HCT116 (cell line): Measurements from ENCODE around the gene VAV2. TPM values are rescaled to one million over a fixed set of nuclear protein-coding genes. Genes with fewer than 3 reads are reported as not detected.

Experiments
- ATAC-seq: fragments of 200-7000 bp; cut with Tn5 transposase; 2 replicates; pipeline ENCODE4 v1.9.1; 2020; ENCODE audit warnings: mild to moderate bottlenecking, moderate library complexity
- BruUV-seq: library from RNA; stranded (reverse); fragments of 400-500 nt; replicated peaks from 2 replicates; lab custom pipeline; 2021; lab: Mats Ljungman, UMichigan
- CTCF ChIA-PET: fragments of 300-600 bp; sonication (Branson Sonifier 250); formaldehyde crosslinking; loops from one replicate; lab custom pipeline; 2021; ENCODE audit warnings: antibody characterized with exemption; lab: Charles Lee
- POLR2A ChIA-PET: fragments of 300-600, 350-600 bp; sonication (Branson Sonifier 250); formaldehyde crosslinking; loops from one replicate; lab custom pipeline; 2021; ENCODE audit warnings: antibody characterized with exemption; lab: Charles Lee
- RAD21 ChIA-PET, 2 experiments: fragments of 300-600 bp; sonication (Branson Sonifier 250); formaldehyde crosslinking; loops; one replicate each; lab custom pipeline; 2023; ENCODE audit warnings: low total read pairs in 2 of 2; ENCODE audit not compliant: uncharacterized antibody in 2 of 2, unreplicated experiment in 2 of 2, low non-redundant PET in 1 of 2; lab: Charles Lee
- DNase-seq: peaks from one replicate; pipeline ENCODE4 v3.0.0-alpha.2; 2010; ENCODE audit warnings: low read depth, low spot score
- H2AFZ ChIP-seq: fragments of 200-600 bp; shearing (Covaris generic), sonication (generic); 2 replicates; pipeline ENCODE4 v1.6.1; 2017; ENCODE audit warnings: low read depth, mixed run types, mixed read lengths, antibody characterized with exemption, low read length; ENCODE audit not compliant: poor library complexity, severe bottlenecking
- H3K27ac ChIP-seq: 2 replicates; pipeline ENCODE4 v1.5.1; 2012; ENCODE audit warnings: low read depth, low read length
- H3K27me3 ChIP-seq: fragments of 200-600 bp; sonication (generic); 2 replicates; pipeline ENCODE4 v1.6.1; 2016; ENCODE audit warnings: mixed run types, low read length, mixed read lengths; ENCODE audit not compliant: insufficient read depth
- H3K36me3 ChIP-seq, 2 experiments: fragments of 200-500 bp in 1 of 2; fragments of 200-600 bp in 1 of 2; sonication (Bioruptor generic) in 1 of 2; sonication (generic) in 1 of 2; 2 replicates each; pipeline versions ENCODE4 v1.5.1 to v1.6.1; 2014 to 2016; ENCODE audit warnings: low read length in 2 of 2, inconsistent platforms in 1 of 2, mixed read lengths in 1 of 2, mixed run types in 1 of 2; ENCODE audit not compliant: insufficient read depth in 2 of 2, control insufficient read depth in 1 of 2
- H3K4me1 ChIP-seq, 2 experiments: fragments of 200-600 bp in 1 of 2; sonication (generic) in 1 of 2; 2 replicates each; pipeline versions ENCODE4 v1.5.1 to v1.6.1; 2012 to 2017; ENCODE audit warnings: low read length in 2 of 2, inconsistent platforms in 1 of 2, mild to moderate bottlenecking in 1 of 2, mixed read lengths in 1 of 2, mixed run types in 1 of 2, moderate library complexity in 1 of 2; ENCODE audit not compliant: insufficient read depth in 2 of 2, control insufficient read depth in 1 of 2
- H3K4me2 ChIP-seq: fragments of 200-600 bp; sonication (generic); 2 replicates; pipeline ENCODE4 v1.6.1; 2017; ENCODE audit warnings: mixed run types, low read length, mixed read lengths
- H3K4me3 ChIP-seq, 2 experiments: fragments of 200-600 bp in 1 of 2; sonication (generic) in 1 of 2; replicated peaks in 1 of 2; 2 replicates each; pipeline ENCODE4 v1.5.1; 2011 to 2016; ENCODE audit warnings: low read length in 2 of 2, control low read depth in 1 of 2, low read depth in 1 of 2, mild to moderate bottlenecking in 1 of 2, mixed read lengths in 1 of 2, mixed run types in 1 of 2
- H3K79me2 ChIP-seq: fragments of 200-600 bp; sonication (generic); 2 replicates; pipeline ENCODE4 v1.6.1; 2017; ENCODE audit warnings: mild to moderate bottlenecking, mixed run types, low read length, moderate library complexity, mixed read lengths; ENCODE audit not compliant: insufficient read depth
- H3K9ac ChIP-seq: fragments of 200-600 bp; sonication (generic); 2 replicates; pipeline ENCODE4 v1.6.1; 2016; ENCODE audit warnings: low read length, mixed read lengths
- H3K9me2 ChIP-seq: fragments of 200-600 bp; sonication (generic), shearing (Covaris generic); 2 replicates; pipeline ENCODE4 v1.6.1; 2017; ENCODE audit warnings: mixed run types, mild to moderate bottlenecking, moderate library complexity; ENCODE audit not compliant: insufficient read depth
- H3K9me3 ChIP-seq, 2 experiments: fragments of 200-500 bp in 1 of 2; fragments of 200-600 bp in 1 of 2; sonication (Bioruptor generic) in 1 of 2; sonication (generic) in 1 of 2; 2 replicates each; pipeline ENCODE4 v1.6.1; 2014 to 2017; ENCODE audit warnings: low read length in 2 of 2, mixed read lengths in 2 of 2, inconsistent platforms in 1 of 2, low read depth in 1 of 2, mild to moderate bottlenecking in 1 of 2, mixed run types in 1 of 2, moderate library complexity in 1 of 2; ENCODE audit not compliant: control insufficient read depth in 1 of 2, insufficient read depth in 1 of 2
- H4K20me1 ChIP-seq: fragments of 200-600 bp; sonication (generic), shearing (Covaris generic); 2 replicates; pipeline ENCODE4 v1.6.1; 2017; ENCODE audit warnings: mixed run types, mild to moderate bottlenecking, moderate library complexity; ENCODE audit not compliant: insufficient read depth
- CBX3 ChIP-seq: IDR thresholded peaks from 2 replicates; pipeline ENCODE4 v1.6.1; 2012; ENCODE audit warnings: low read depth
- CEBPB ChIP-seq: IDR thresholded peaks from 2 replicates; pipeline ENCODE4 v1.6.1; 2012; ENCODE audit warnings: low read depth
- CTCF ChIP-seq, 3 experiments: fragments of 200-600 bp in 1 of 3; sonication (generic) in 1 of 3; IDR thresholded peaks in 2 of 3; conservative IDR thresholded peaks in 1 of 3; 2 replicates each; pipeline ENCODE4 v1.5.1; 2012 to 2017; ENCODE audit warnings: low read depth in 2 of 3, low read length in 2 of 3, antibody characterized with exemption in 1 of 3, borderline replicate concordance in 1 of 3, control low read depth in 1 of 3, mild to moderate bottlenecking in 1 of 3, mixed read lengths in 1 of 3, mixed run types in 1 of 3, moderate library complexity in 1 of 3; ENCODE audit not compliant: insufficient read depth in 1 of 3
- EGR1 ChIP-seq: IDR thresholded peaks from 2 replicates; pipeline ENCODE4 v1.6.1; 2012; ENCODE audit warnings: low read depth
- ELF1 ChIP-seq: IDR thresholded peaks from 2 replicates; pipeline ENCODE4 v1.6.1; 2012; ENCODE audit warnings: low read depth, borderline replicate concordance
- EZH2 ChIP-seq: fragments of 200-600 bp; sonication (generic); IDR thresholded peaks from 2 replicates; pipeline ENCODE4 v1.6.1; 2017; ENCODE audit warnings: antibody characterized with exemption, mixed run types
- FOSL1 ChIP-seq: IDR thresholded peaks from 2 replicates; pipeline ENCODE4 v1.6.1; 2012; ENCODE audit warnings: low read depth
- JUND ChIP-seq: IDR thresholded peaks from 2 replicates; pipeline ENCODE4 v1.6.1; 2012
- POLR2AphosphoS5 ChIP-seq: IDR thresholded peaks from 2 replicates; pipeline ENCODE4 v1.6.1; 2011; ENCODE audit warnings: mild to moderate bottlenecking, low read depth, low read length, moderate library complexity
- REST ChIP-seq: IDR thresholded peaks from 2 replicates; pipeline ENCODE4 v1.6.1; 2012; ENCODE audit warnings: low read depth
- SP1 ChIP-seq: IDR thresholded peaks from 2 replicates; pipeline ENCODE4 v1.6.1; 2012; ENCODE audit warnings: low read depth
- SRF ChIP-seq: IDR thresholded peaks from 2 replicates; pipeline ENCODE4 v1.6.1; 2012; ENCODE audit warnings: low read depth
- TCF7L2 ChIP-seq: IDR thresholded peaks from 2 replicates; pipeline ENCODE4 v1.7.0; 2011; ENCODE audit warnings: borderline replicate concordance, inconsistent platforms; ENCODE audit not compliant: insufficient read depth, insufficient read length; ENCODE audit errors: extremely low read depth
- YY1 ChIP-seq: IDR thresholded peaks from 2 replicates; pipeline ENCODE4 v1.6.1; 2011; ENCODE audit warnings: low read length, low read depth, moderate library complexity, mild to moderate bottlenecking; ENCODE audit not compliant: insufficient replicate concordance; ENCODE audit errors: extremely low read depth
- ZBTB33 ChIP-seq: IDR thresholded peaks from 2 replicates; pipeline ENCODE4 v1.6.1; 2011; ENCODE audit warnings: mild to moderate bottlenecking, low read length, moderate library complexity; ENCODE audit not compliant: insufficient replicate concordance; ENCODE audit errors: extremely low read depth
- intact Hi-C: fragments of 100-400 bp; cut with micrococcal nuclease; formaldehyde crosslinking; loops from 2 replicates; pipeline ENCODE4 v1.10.0; 2022
- total RNA-seq: library from RNA; stranded (reverse); gene quantifications from one replicate; pipeline ENCODE4 v1.2.1, GENCODE V29; 2021; ENCODE audit not compliant: unreplicated experiment

The VAV2 gene
- total RNA-seq, 1 experiment from 2014 or later, result 33.2 TPM

GRCh38 chr9:133783331-133783731, 208.8 kb downstream of the VAV2 start:
- Histone ChIP-seq H3K9ac (no peak overlapping the region), H2AFZ (no peak overlapping the region), H3K4me1 (no peaks in the 10 kb centered on the region), H3K79me2 (no peaks in the 10 kb centered on the region), H3K9me3 (no peaks in the 10 kb centered on the region), H4K20me1 (no peaks in the 10 kb centered on the region), H3K36me3 (peaks cover 0 to 3% of the 10 kb centered on the region in 2 experiments; a peak in 1 of 4 replicates), H3K27me3 (no peaks in the 10 kb centered on the region), H3K4me2 (no peak overlapping the region), H3K9me2 (no peaks in the 10 kb centered on the region), H3K4me3 (no peak overlapping the region), H3K27ac (no peak overlapping the region)
- POLR2A ChIA-PET, result interaction anchor here (1.4 kb wide), 1 partner anchor 210 kb away, joined by 4 read pairs; no protein-coding TSS in a partner anchor
- CTCF ChIA-PET, result interaction anchor here (1.0 to 3.2 kb wide), 3 partner anchors 15 to 211 kb away, joined by 3 to 76 read pairs (median 6); no protein-coding TSS in a partner anchor
- DNase-seq (no peak), ATAC-seq (no peak)
- RAD21 ChIA-PET, result interaction anchor here (1.7 to 2.1 kb wide), 2 partner anchors 210 to 211 kb away, joined by 10 to 13 read pairs; no protein-coding TSS in a partner anchor
- BruUV-seq, result no TSS peak
- intact Hi-C loops, result loop anchor here (2.0 kb wide), 1 partner anchor 315 kb away; no protein-coding TSS in a partner anchor
- TF ChIP-seq TCF7L2 (no peak), CBX3 (no peak), REST (no peak), SP1 (no peak), CEBPB (no peak), ELF1 (no peak), CTCF (IDR thresholded peaks at IDR 0.05 in 2 of 3, conservative IDR thresholded peaks at IDR 0.05 in 1 of 3; ENCODE audit: borderline replicate concordance in 1 of 3, insufficient read depth in 1 of 3, low read depth in 2 of 3, low read length in 2 of 3) (no peak), EZH2 (no peak), FOSL1 (no peak), ZBTB33 (no peak), JUND (no peak), SRF (no peak), YY1 (no peak), POLR2AphosphoS5 (no peak), EGR1 (no peak)
